Fibroblast of lung (primary cell): ENCODE measurements around the gene COL4A1. TPM values are rescaled to one million over a fixed set of nuclear protein-coding genes. Genes with fewer than 3 reads are reported as not detected.

Source experiments
- DNase-seq, 2 donors: peaks; one replicate each; pipeline versions ENCODE4 v3.0.0 to v3.0.0-alpha.2; 2010; ENCODE audit warnings: low read depth in 2 of 2
- H2AFZ ChIP-seq: 2 replicates; pipeline ENCODE4 v1.5.1; 2012; ENCODE audit warnings: low read length, control low read depth, inconsistent platforms
- H3K27ac ChIP-seq: 2 replicates; pipeline ENCODE4 v1.5.1; 2011; ENCODE audit warnings: low read length, control low read depth; ENCODE audit not compliant: insufficient read depth
- H3K27me3 ChIP-seq: 2 replicates; pipeline ENCODE4 v1.5.1; 2011; ENCODE audit warnings: mild to moderate bottlenecking, low read length; ENCODE audit not compliant: control insufficient read depth, insufficient read depth
- H3K36me3 ChIP-seq: 2 replicates; pipeline ENCODE4 v1.5.1; 2011; ENCODE audit warnings: low read length; ENCODE audit not compliant: control insufficient read depth, insufficient read depth
- H3K4me1 ChIP-seq: 2 replicates; pipeline ENCODE4 v1.5.1; 2011; ENCODE audit warnings: low read length; ENCODE audit not compliant: control insufficient read depth, insufficient read depth; ENCODE audit errors: extremely low read depth
- H3K4me2 ChIP-seq: 2 replicates; pipeline ENCODE4 v1.5.1; 2011; ENCODE audit warnings: low read length, control low read depth; ENCODE audit not compliant: insufficient read depth; ENCODE audit errors: extremely low read depth
- H3K4me3 ChIP-seq, 4 experiments: fragments of 200-600 bp in 1 of 4; sonication (generic) in 1 of 4; replicated peaks in 1 of 4; 2 replicates each; pipeline ENCODE4 v1.5.1; 2011 to 2016; ENCODE audit warnings: low read length in 4 of 4, low read depth in 3 of 4, mild to moderate bottlenecking in 3 of 4, control low read depth in 2 of 4, inconsistent platforms in 1 of 4, mixed read lengths in 1 of 4; ENCODE audit not compliant: insufficient read depth in 1 of 4; ENCODE audit errors: control extremely low read depth in 1 of 4
- H3K79me2 ChIP-seq: 2 replicates; pipeline ENCODE4 v1.5.1; 2012; ENCODE audit warnings: mild to moderate bottlenecking, low read length, inconsistent platforms; ENCODE audit not compliant: control insufficient read depth, insufficient read depth
- H3K9ac ChIP-seq: 2 replicates; pipeline ENCODE4 v1.5.1; 2011; ENCODE audit warnings: mild to moderate bottlenecking, low read length, control low read depth; ENCODE audit not compliant: insufficient read depth
- H3K9me3 ChIP-seq: 2 replicates; pipeline ENCODE4 v1.5.1; 2012; ENCODE audit warnings: low read depth, low read length; ENCODE audit not compliant: control insufficient read depth, insufficient read depth
- H4K20me1 ChIP-seq: 2 replicates; pipeline ENCODE4 v1.5.1; 2011; ENCODE audit warnings: low read length; ENCODE audit not compliant: control insufficient read depth, insufficient read depth; ENCODE audit errors: extremely low read depth
- EZH2 ChIP-seq: IDR thresholded peaks from 2 replicates; pipeline ENCODE4 v1.5.1; 2012; ENCODE audit warnings: low read length, control low read depth, mild to moderate bottlenecking; ENCODE audit errors: missing control alignments
- polyA plus RNA-seq, 2 donors: library from polyadenylated mRNA; depleted of rRNA in 1 of 2; stranded (reverse) in 1 of 2; unstranded in 1 of 2; fragments of >200 nt; gene quantifications; 2 replicates each; pipeline ENCODE4 v1.2.1, GENCODE V29; 2011 to 2012; ENCODE audit warnings: missing spikeins in 1 of 2
- total RNA-seq: library from RNA; depleted of rRNA; stranded (reverse); fragments of >200 nt; gene quantifications from 2 replicates; pipeline ENCODE4 v1.2.1, GENCODE V29; 2014
- TF ChIP-seq, protein P1 (sequence below), 2 donors: IDR thresholded peaks in 1 of 2; conservative IDR thresholded peaks in 1 of 2; 1 replicate in 1 of 2; 2 replicates in 1 of 2; pipeline ENCODE4 v1.5.1; 2011 to 2012; ENCODE audit warnings: low read length in 2 of 2, control low read depth in 1 of 2, inconsistent platforms in 1 of 2, low read depth in 1 of 2, mild to moderate bottlenecking in 1 of 2

The COL4A1 gene
- total and polyA plus RNA-seq, 2 donors (not counting 1 experiment from before 2014, with no cell fraction given) = 34.0 to 607 TPM

DNA sequence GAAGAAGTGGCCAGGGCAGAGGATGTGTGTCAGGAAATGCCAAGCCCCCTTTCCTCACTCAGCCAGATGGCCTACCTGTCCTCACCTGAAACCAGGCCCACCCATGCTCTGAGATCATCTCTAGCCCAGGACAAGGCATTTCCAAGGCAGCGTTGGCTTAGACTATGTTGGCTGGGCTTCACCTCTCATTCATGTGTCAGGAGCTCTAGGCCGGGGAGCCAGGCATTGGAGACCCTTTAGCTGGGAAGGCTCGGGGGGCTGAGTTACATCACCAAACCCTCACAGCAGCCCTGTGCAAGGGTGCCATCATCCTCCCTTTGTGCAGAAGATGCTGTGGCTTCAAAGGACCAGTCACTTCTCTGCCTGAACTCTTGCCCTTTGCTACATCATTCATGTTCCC, 40.1 kb upstream of the COL4A1 start:
- no peak overlapping the region for H3K27ac ChIP-seq
- TF ChIP-seq EZH2 = no peak
- TF ChIP-seq, protein P1, sequence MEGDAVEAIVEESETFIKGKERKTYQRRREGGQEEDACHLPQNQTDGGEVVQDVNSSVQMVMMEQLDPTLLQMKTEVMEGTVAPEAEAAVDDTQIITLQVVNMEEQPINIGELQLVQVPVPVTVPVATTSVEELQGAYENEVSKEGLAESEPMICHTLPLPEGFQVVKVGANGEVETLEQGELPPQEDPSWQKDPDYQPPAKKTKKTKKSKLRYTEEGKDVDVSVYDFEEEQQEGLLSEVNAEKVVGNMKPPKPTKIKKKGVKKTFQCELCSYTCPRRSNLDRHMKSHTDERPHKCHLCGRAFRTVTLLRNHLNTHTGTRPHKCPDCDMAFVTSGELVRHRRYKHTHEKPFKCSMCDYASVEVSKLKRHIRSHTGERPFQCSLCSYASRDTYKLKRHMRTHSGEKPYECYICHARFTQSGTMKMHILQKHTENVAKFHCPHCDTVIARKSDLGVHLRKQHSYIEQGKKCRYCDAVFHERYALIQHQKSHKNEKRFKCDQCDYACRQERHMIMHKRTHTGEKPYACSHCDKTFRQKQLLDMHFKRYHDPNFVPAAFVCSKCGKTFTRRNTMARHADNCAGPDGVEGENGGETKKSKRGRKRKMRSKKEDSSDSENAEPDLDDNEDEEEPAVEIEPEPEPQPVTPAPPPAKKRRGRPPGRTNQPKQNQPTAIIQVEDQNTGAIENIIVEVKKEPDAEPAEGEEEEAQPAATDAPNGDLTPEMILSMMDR (conservative IDR thresholded peaks at IDR 0.05 in 1 of 2, IDR thresholded peaks at IDR 0.05 in 1 of 2; ENCODE audit: low read depth in 1 of 2, low read length in 2 of 2) = no peak
- peaks cover 46% of the 10 kb centered on the region for H3K79me2 ChIP-seq
- H3K9ac ChIP-seq = no peak overlapping the region
- no peak for DNase-seq
- H3K36me3 ChIP-seq = no peaks in the 10 kb centered on the region
- H4K20me1 ChIP-seq = no peaks in the 10 kb centered on the region
- no peak overlapping the region for H3K4me3 ChIP-seq
- H2AFZ ChIP-seq = no peak overlapping the region
- no peaks in the 10 kb centered on the region for H3K9me3 ChIP-seq
- H3K4me1 ChIP-seq = peaks cover 14% of the 10 kb centered on the region
- H3K4me2 ChIP-seq = no peak overlapping the region
- no peaks in the 10 kb centered on the region for H3K27me3 ChIP-seq

DNA sequence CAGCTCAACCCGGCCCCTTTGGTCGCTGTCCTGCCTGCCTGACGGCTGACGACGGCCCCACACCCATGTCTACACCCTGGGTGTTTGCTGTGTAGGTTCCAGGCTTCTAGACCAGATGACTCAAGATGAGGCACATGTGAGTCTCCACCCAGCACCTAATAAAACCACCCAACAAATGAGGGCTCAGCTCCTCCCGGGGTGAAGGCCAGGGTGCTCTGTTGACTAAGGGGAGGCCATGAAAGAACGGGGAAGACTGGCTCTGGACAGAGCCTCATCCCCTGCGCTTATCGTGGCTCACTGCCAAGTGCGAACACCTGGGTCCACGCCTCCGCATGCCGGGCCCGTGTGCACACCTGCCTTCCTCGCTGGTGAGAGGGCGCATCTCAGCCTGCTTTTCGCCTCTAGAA, 39.7 kb upstream of the COL4A1 start:
- Histone ChIP-seq H2AFZ (no peak overlapping the region), H3K9me3 (no peaks in the 10 kb centered on the region), H3K27ac (no peak overlapping the region), H3K9ac (no peak overlapping the region), H3K27me3 (no peaks in the 10 kb centered on the region), H3K4me2 (no peak overlapping the region), H3K4me1 (peaks cover 16% of the 10 kb centered on the region), H3K79me2 (peaks cover 44% of the 10 kb centered on the region), H3K36me3 (no peaks in the 10 kb centered on the region), H4K20me1 (no peaks in the 10 kb centered on the region), H3K4me3 (no peak overlapping the region)
- DNase-seq = no peak
- TF ChIP-seq EZH2 = no peak
- TF ChIP-seq, protein P1 (conservative IDR thresholded peaks at IDR 0.05 in 1 of 2, IDR thresholded peaks at IDR 0.05 in 1 of 2; ENCODE audit: low read depth in 1 of 2, low read length in 2 of 2) = no peak

DNA sequence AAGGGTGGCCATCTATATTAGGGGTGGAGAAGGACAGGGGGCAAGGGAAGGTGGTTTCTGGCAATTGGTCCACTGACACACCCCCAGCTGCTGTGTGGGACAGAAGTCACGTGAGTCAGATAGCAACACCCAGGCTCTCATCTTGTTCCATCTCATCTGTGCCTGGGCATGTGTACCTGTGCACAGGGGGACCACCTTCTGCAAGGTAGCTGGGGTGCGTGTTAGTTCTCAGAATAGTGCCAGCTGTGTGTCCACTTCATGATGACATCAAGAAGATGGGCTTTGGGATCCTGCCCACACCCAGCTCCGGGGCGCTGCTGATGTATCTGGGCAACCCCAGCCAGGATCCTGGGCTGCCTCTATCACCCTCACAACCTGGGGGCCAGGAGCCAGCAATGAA, 38.7 kb upstream of the COL4A1 start:
- Histone ChIP-seq H3K9ac (no peak overlapping the region), H3K79me2 (peaks cover 42% of the 10 kb centered on the region), H2AFZ (no peak overlapping the region), H3K27ac (no peak overlapping the region), H3K4me3 (no peak overlapping the region), H3K36me3 (no peaks in the 10 kb centered on the region), H3K27me3 (no peaks in the 10 kb centered on the region), H3K4me1 (peaks cover 21% of the 10 kb centered on the region), H3K4me2 (no peak overlapping the region), H4K20me1 (no peaks in the 10 kb centered on the region), H3K9me3 (no peaks in the 10 kb centered on the region)
- TF ChIP-seq EZH2 = no peak
- TF ChIP-seq, protein P1 (conservative IDR thresholded peaks at IDR 0.05 in 1 of 2, IDR thresholded peaks at IDR 0.05 in 1 of 2; ENCODE audit: low read depth in 1 of 2, low read length in 2 of 2) = no peak
- no peak for DNase-seq
